GM12878 (cell line): ENCODE results near the gene MTX1.

Source experiments
- BCL3 ChIP-seq: IDR thresholded peaks from 2 replicates; pipeline ENCODE4 v1.6.1; 2011; ENCODE audit warnings: borderline replicate concordance, low read depth, mild to moderate bottlenecking, moderate library complexity, low read length; ENCODE audit not compliant: insufficient read depth, poor library complexity, severe bottlenecking
- CTCF ChIP-seq, 3 experiments: IDR thresholded peaks in 2 of 3; conservative IDR thresholded peaks in 1 of 3; 2 replicates each; pipeline ENCODE4 v1.5.1; 2011; ENCODE audit warnings: low read depth in 3 of 3, low read length in 3 of 3, mild to moderate bottlenecking in 3 of 3, control low read depth in 2 of 3, moderate library complexity in 2 of 3, inconsistent platforms in 1 of 3, mixed read lengths in 1 of 3; ENCODE audit not compliant: control insufficient read depth in 2 of 3, insufficient read depth in 1 of 3; ENCODE audit errors: extremely low read depth in 1 of 3
- EZH2 ChIP-seq: IDR thresholded peaks from 2 replicates; pipeline ENCODE4 v1.6.1; 2012; ENCODE audit warnings: low read depth, mild to moderate bottlenecking, control low read depth, inconsistent platforms, low read length, borderline replicate concordance; ENCODE audit not compliant: control insufficient read depth
- GABPA ChIP-seq: IDR thresholded peaks from 2 replicates; pipeline ENCODE4 v1.6.1; 2014; ENCODE audit warnings: antibody characterized with exemption, low read depth, mild to moderate bottlenecking, inconsistent platforms
- NRF1 ChIP-seq: conservative IDR thresholded peaks from 2 replicates; pipeline ENCODE4 v1.6.1; 2011; ENCODE audit warnings: mild to moderate bottlenecking, low read depth, low read length, improper control_type of control experiment
- POLR2AphosphoS5 ChIP-seq: IDR thresholded peaks from 2 replicates; pipeline ENCODE4 v1.6.1; 2011; ENCODE audit warnings: mild to moderate bottlenecking, low read length, inconsistent platforms
- TF ChIP-seq, protein P1 (sequence below): fragments of 450-650 bp; IDR thresholded peaks from 2 replicates; pipeline ENCODE4 v1.6.1; 2014; ENCODE audit warnings: mild to moderate bottlenecking

- TF ChIP-seq CTCF (IDR thresholded peaks at IDR 0.05 in 2 of 3, conservative IDR thresholded peaks at IDR 0.05 in 1 of 3; ENCODE audit: control insufficient read depth in 2 of 3, extremely low read depth in 1 of 3, insufficient read depth in 1 of 3, low read depth in 3 of 3, low read length in 3 of 3) = no peak
- no peak; the same call in 1 of the 2 replicates for TF ChIP-seq POLR2AphosphoS5
- TF ChIP-seq EZH2 = no peak
- TF ChIP-seq BCL3 = peak; percentile 23
- TF ChIP-seq NRF1 = no peak
- TF ChIP-seq, protein P1, sequence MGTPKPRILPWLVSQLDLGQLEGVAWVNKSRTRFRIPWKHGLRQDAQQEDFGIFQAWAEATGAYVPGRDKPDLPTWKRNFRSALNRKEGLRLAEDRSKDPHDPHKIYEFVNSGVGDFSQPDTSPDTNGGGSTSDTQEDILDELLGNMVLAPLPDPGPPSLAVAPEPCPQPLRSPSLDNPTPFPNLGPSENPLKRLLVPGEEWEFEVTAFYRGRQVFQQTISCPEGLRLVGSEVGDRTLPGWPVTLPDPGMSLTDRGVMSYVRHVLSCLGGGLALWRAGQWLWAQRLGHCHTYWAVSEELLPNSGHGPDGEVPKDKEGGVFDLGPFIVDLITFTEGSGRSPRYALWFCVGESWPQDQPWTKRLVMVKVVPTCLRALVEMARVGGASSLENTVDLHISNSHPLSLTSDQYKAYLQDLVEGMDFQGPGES = no peak
- TF ChIP-seq GABPA = no peak
These were observed 46.9 kb downstream of the MTX1 start, which contains the start of gene ENTREP3 for GRCh38 chr1:155255243-155256007.
